T-helper 1 cell (primary cell): ENCODE measurements around the gene RCBTB2.
"Not testable (repeated sequence)": the region's sequence is repeated elsewhere in the genome, so short reads cannot be mapped to it uniquely, and the experiment has no call there.

Source experiments
- DNase-seq, 5 donors: peaks; one replicate each; pipeline ENCODE4 v3.0.0-alpha.2; 2012 to 2020
- total RNA-seq, 4 donors: gene quantifications; one replicate each; lab custom pipeline; 2026; lab: John Stamatoyannopoulos, UW

The RCBTB2 gene
- 18.0 to 36.9 (median 20.6) reads per million in 4 donors for total RNA-seq

DNA sequence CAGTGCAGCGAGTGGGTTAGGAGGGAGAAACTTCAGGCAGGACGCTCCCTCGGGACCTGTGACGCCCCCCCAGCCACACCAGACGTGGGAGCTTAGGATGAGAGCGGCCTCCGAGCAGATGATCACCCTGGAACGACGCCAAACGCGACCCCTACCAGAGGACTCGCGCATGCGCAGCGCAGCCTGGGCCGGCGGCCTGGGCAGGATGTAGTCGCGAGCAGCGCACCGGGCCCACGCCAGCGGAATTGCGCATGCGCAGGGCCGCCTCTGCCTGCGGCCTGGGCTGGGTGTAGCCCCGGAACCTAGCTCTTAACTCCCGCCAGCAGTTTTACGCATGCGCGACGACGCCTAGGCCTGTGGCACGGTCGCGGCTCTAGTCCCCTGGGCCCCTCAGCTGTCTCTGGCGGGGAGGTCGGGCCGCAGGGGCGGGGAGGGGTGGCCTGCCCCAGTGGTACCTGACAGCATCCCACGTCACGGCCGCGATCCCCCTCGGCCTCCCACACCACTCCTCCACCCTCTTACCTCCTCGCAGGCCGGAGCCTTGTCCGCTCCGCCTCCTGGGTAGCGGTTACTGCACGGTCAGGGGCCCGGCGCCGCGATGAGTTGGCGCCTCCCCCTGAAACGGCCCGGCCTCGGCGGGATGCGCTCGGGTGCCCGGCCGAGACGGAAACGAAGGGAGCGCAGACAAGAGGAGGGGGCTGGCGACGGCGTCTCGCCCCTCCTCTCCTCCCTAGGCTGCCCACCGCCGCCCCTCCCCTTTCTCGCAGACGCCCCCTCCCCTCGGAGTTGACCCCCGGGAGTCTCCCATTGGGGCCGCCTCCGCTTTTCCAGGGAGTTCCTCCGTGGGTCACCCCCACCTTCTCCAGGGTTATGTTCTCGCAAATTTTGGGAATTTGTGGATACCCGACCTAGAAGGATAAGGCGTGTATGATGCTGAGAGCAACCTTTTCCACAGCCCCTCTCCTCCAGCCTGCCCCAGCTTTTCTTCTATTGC is at the start of gene RCBTB2:
TSS of gene RCBTB2 (minus strand) at position 575 of the 994 bp plus-strand sequence. CDS start 11,141 bp downstream, outside the sequence.
- DNase-seq, result peak; percentile 97 to 99 (median 98)

DNA sequence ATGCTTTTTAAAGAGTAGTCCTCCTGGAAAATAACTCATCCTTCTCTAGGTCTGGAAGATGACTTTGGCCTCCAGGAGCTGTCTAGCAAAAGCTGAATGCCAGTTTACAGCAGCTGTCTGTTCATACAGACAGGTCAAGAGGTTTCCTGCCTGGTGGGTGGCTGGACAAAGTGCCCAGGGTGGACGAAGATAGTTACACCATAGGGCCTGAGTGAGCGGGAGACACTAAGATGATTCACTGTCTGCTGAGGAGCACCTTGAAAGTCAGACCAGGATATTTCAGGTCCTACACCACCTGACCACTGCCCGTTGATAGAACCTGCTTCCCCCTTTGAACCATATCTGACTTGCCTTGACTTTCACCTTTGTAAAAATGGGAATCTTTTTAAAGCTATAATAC is 49.2 kb upstream of the RCBTB2 start:
- no peak for DNase-seq

- DNase-seq, result no peak
Measured at GRCh38 chr13:48580896-48581295, 48.0 kb upstream of the RCBTB2 start.

GRCh38 chr13:48580185-48580803 is 47.4 kb upstream of the RCBTB2 start:
- DNase-seq, result peak; percentile 17 to 74 (median 64)

GRCh38 chr13:48579919-48580180 is 47.0 kb upstream of the RCBTB2 start:
- not testable (repeated sequence) for DNase-seq

DNA sequence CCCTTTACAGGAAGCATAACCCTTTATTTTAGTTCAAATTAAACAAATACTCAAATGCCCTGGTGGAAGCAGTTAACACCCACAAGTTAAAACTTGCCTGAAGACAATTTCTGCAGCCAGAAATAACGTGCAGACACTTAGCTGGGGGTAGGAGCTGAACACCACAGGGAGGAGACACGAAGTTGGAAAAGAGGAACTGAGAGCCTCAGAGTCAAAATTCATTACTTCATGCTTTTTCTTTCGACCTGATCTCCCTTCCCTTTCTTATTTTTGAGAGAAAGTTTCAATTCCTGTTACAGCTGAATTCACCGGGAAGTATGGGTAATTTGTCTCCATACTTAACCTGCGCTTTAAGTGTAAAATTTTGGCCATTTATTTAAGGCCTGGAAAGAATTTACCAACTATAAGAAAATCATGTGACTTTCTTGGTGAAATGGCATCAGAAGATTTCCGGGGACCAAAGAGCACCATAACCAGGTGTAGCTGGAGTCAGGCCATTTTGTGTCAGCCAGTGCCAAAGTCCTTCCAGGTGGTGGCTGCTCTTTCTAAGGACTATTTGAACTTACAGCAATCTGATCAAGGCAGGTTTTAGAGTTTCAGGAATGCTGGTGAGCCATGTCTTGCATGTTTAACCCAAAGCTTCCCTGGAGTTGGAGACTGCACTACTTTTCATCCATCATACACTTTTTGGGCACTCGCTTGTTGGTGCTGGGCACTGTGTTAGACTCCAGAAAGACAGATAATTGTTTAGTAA is 46.5 kb upstream of the RCBTB2 start:
- no peak for DNase-seq

- peak in 1 of 5 donors; percentile 23 for DNase-seq
Measured at GRCh38 chr13:48578516-48579164, 45.8 kb upstream of the RCBTB2 start.

DNA sequence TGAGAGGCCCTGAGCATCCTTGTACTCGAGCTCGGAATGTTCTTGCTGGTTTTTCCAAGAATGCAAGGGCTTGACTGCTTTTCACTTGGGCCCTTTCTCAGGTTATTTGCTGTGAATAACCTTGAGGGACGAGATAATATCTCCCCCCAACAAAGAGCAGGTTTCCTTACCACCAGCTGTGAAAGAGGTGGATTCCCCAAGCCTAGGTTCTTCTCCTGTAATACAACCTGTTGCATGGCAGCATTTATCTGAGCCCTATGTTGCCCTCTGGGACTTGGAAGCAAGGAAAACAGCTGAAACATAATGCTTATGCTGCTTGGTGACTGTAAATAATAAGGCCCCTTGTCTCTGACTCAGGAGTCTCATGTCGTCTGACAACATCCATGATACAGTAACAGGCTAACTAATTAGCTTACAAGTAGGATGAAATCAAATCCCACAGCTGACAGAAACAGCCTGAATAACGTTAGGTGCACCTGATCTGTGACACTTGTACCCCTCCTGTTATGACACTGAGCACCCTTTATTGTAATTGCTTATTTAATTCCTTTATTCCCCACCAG is 43.6 kb upstream of the RCBTB2 start:
- no peak for DNase-seq

- DNase-seq, result no peak
Measured at GRCh38 chr13:48575031-48575430, 42.2 kb upstream of the RCBTB2 start.

DNA sequence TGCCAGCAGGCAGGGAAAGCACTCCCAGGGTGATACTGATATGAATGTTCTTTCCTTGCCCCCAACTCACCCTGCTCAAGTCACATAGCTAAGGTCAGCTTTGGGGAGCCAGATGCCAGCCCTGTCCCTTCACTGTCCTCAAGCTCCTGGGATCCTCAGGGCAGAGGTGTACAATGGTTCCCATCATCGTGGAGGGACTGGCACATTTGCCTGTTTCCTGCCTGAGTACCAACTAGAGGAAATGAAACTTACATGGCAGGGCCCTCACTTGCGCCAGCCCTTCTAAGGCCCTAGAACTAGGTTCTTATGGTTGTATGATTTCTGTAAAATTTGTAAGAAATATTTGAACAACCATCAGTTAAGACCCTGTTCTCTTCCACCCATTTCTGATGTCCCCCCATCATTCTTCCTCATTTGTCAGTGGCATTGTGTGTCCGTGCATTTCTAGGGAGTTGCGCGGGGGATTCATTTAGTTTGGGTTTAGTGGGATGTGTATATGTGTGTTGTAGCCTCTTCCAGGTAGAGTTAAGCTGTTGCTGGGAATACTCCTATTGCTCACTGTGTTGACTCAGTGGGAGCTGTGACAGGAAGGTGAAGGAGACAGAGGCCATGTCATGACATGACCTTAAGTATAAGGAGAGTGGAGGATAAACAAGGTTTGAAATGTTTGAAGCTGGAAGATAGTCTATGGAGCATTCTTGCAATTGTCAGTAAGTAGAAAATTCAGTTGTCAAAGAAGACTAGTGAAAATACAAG is 41.3 kb upstream of the RCBTB2 start:
- DNase-seq, result peak in 1 of 5 donors; percentile 9

DNA sequence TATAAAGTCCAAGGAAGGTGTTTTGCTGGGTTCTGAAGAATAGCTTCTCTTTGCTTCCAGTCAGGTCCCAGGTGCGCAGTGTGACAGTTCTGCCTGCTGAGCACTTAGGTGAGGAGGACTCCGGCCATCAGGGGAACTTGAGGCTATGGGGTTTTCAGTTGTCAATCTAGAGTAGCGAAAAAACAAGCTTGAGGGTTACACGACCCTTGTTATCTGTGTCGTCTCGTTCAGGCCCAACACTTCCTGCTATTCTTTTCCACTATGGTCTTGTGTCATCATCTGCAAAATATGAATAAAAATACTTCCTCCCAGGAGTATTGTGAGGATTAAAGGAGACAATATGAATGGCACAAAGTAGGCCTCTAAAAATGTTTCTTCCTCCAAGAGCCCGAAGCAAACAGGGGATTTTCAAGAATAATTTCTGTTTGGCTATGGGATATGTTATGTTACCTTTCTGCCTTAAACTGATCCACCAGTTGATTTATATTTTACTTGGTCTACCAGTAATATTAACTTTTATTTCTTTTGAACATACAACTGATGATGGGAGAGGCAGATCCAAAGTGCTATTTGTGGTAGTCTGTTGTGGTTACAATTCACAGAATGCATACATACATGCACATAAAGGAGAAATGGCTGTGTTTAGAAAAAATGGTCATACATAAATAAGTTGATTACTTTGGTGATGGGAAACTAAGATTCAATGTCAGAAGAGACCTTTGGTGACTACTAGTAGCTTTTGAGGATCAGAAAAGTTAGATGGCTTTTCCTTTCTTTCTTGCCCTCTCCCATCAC is 40.5 kb upstream of the RCBTB2 start:
- peak in 1 of 5 donors; percentile 13 for DNase-seq

GRCh38 chr13:48571126-48571913 is 38.4 kb upstream of the RCBTB2 start:
- peak in 1 of 5 donors; percentile 20 for DNase-seq

GRCh38 chr13:48570216-48570828 is 37.4 kb upstream of the RCBTB2 start:
- DNase-seq, result no peak

DNA sequence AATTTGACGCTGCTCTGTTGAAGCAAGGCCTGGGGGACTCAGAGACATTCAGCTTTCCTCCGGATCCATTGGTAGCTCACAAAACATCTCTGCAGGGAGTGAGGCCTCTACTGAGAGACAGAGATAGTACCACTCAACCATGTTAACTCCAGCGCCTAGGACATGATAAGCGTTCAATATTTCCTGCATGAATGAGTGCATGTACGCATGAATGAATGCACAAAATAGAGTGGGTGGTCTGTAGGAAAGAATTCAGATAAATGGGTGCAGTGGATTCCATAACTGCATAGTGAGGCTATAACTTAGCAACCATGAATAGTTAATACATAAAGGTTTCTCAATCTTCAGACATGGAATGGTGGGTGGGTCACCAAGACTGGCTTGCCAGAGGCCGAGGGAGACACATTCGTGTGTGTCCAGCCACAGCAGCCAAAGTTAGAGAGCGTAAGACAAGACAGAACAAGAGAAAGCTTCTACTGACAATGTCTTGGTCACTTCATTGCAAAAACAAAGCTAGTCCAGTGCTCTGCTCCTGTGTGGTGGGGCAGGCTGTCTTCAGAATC is 36.3 kb upstream of the RCBTB2 start:
- DNase-seq, result no peak

- DNase-seq, result no peak
Measured at GRCh38 chr13:48568370-48569103, 35.7 kb upstream of the RCBTB2 start.

DNA sequence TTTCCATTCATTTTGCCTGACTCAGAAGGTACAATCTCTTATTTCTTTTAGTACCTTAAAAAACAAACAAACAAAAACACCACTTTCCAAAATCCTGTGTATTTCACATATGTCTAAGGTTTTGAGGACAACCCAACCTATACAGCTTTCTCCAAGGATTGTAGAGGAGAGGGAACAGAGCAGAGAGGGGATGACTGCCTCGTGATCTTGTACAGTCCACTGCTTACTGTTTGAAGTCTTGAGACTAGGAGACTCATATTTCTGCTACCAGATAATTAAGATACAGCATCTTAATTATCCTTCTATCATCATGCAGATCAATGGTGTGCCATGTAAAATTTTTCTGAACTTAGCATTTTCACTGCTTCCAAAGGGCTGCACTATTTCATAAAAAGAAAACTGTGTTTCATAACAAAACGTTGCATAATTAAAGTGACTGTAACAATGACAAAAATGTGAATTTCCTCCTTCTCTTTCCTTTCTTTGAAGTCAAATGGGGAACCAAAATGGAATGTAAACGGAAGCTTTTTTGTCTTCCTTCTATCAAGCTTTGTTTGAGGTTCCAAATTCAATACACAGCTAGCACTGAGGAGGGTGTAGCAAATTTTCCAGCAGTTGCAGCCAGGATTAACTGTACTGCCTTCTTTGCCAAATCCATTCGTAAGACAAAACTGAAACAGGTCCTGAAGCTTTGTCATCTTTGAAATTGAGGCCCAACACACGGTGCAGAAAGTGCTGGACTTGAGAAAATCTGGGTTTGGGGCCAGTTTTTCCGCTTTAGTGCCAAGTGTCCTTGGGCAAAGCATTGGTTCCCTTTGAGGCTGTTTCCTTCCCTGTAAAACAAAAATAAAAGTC is 34.9 kb upstream of the RCBTB2 start:
- DNase-seq, result no peak

- DNase-seq, result no peak
Measured at GRCh38 chr13:48564056-48564455, 31.2 kb upstream of the RCBTB2 start.
